GM12874 (cell line): ENCODE results near the gene MAP1LC3B2.

Experiments used
- CTCF ChIP-seq: IDR thresholded peaks from 2 replicates; pipeline ENCODE4 v1.5.1; 2011; ENCODE audit warnings: low read depth, mild to moderate bottlenecking, control low read depth, low read length, moderate library complexity; ENCODE audit not compliant: insufficient read depth

Gene MAP1LC3B2

GRCh38 chr12:116582610-116583009, 23.4 kb downstream of the MAP1LC3B2 start:
- no peak for TF ChIP-seq CTCF

- no peak for TF ChIP-seq CTCF
Measured at GRCh38 chr12:116583129-116583694, 24.0 kb downstream of the MAP1LC3B2 start.

GRCh38 chr12:116587270-116587669, 28.1 kb downstream of the MAP1LC3B2 start:
- no peak for TF ChIP-seq CTCF

GRCh38 chr12:116588390-116589028, 29.3 kb downstream of the MAP1LC3B2 start:
- TF ChIP-seq CTCF = no peak

- TF ChIP-seq CTCF = no peak
Measured at GRCh38 chr12:116589581-116589980, 30.4 kb downstream of the MAP1LC3B2 start.

GRCh38 chr12:116590561-116590960, 31.4 kb downstream of the MAP1LC3B2 start:
- TF ChIP-seq CTCF = no peak

- TF ChIP-seq CTCF = no peak
Measured at GRCh38 chr12:116591855-116592637, 32.9 kb downstream of the MAP1LC3B2 start.
